Omental fat pad (tissue), 4 donors: ENCODE measurements around the gene CDK17. TPM values are rescaled to one million over a fixed set of nuclear protein-coding genes. Genes with fewer than 3 reads are reported as not detected.
"Not testable (repeated sequence)": the region's sequence is repeated elsewhere in the genome, so short reads cannot be mapped to it uniquely, and the experiment has no call there.

ENCODE experiments used
- ATAC-seq: fragments of 150-250 bp; one replicate; pipeline ENCODE4 v1.9.1; 2016; ENCODE audit warnings: mild to moderate bottlenecking, moderate library complexity; ENCODE audit not compliant: low FRiP score
- DNase-seq: peaks from one replicate; pipeline ENCODE4 v3.0.0-alpha.2; 2019; ENCODE audit warnings: low spot score
- CTCF ChIP-seq, 3 donors: fragments of 450-650 bp; IDR thresholded peaks; one replicate each; pipeline ENCODE4 v1.5.1; 2016 to 2017; ENCODE audit warnings: antibody characterized with exemption in 3 of 3, mild to moderate bottlenecking in 3 of 3, moderate library complexity in 2 of 3
- total RNA-seq, 4 donors: library from RNA; depleted of rRNA; stranded (reverse); fragments of >200 nt; gene quantifications; one replicate each; pipeline ENCODE4 v1.1.0, GENCODE V29; 2016

CDK17 gene
- total RNA-seq, 4 donors from 2014 or later: 35.8 to 107 (median 100) TPM

DNA sequence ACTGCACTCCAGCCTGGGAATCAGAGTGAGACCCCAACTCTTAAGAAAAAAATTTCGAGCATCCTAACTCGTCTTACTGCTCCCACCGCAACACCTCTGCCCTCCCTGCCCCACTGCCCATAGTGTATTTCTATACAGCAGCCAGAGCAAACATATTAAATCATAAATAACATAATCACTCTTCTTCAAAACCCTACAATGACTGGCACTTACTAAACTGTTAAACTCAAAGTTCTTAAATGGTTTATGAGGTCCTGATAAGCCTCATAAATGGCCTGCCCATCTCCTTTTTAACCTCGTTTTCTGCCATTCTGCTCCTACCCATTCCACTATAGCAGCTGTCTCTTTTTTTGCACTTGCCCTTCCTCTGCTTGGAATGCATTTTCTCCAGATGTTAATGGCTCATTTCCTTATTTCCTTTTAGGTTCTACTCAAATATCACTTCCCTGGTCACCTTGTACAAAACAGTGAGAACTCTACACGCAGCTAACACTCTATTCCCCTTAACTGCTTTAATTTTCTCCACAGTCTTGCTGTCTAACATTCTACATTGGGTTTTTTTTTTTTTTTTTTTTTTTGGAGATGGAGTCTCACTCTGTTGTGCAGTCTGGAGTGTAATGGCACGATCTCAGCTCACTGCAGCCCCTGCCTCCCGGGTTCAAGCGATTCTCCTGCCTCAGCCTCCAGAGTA, 45.2 kb downstream of the CDK17 start:
- no peak for DNase-seq
- TF ChIP-seq CTCF (IDR thresholded peaks at IDR 0.05): no peak
- ATAC-seq: no peak

GRCh38 chr12:96354326-96354725, 45.9 kb downstream of the CDK17 start:
- DNase-seq (no peak), ATAC-seq (no peak)
- TF ChIP-seq CTCF (IDR thresholded peaks at IDR 0.05): no peak

- no peak for DNase-seq
- TF ChIP-seq CTCF (IDR thresholded peaks at IDR 0.05): no peak
- no peak for ATAC-seq
Observed at GRCh38 chr12:96352161-96352835, 47.9 kb downstream of the CDK17 start.

DNA sequence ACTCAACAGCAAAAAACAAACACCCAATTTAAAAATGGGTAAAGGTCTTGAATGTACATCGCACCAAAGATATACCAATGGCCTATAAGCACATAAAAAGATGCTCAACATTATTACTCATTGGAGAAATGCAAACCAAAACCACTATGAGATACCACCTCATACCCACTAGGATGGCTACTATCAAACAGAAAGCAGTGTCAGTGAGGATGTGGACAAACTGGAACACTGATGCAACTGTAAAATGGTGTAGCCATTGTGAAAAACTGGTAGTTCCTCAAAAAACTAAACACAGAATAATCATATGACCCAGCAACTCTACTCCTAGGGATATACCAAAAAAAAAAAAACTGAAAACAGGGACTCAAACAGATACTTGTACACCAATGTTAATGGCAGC, 49.3 kb downstream of the CDK17 start:
- DNase-seq (no peak), ATAC-seq (no peak)
- TF ChIP-seq CTCF (IDR thresholded peaks at IDR 0.05): no peak

GRCh38 chr12:96347130-96347699, 53.0 kb downstream of the CDK17 start:
- DNase-seq (no peak), ATAC-seq (peak; percentile 32)
- no peak for TF ChIP-seq CTCF (IDR thresholded peaks at IDR 0.05)

DNA sequence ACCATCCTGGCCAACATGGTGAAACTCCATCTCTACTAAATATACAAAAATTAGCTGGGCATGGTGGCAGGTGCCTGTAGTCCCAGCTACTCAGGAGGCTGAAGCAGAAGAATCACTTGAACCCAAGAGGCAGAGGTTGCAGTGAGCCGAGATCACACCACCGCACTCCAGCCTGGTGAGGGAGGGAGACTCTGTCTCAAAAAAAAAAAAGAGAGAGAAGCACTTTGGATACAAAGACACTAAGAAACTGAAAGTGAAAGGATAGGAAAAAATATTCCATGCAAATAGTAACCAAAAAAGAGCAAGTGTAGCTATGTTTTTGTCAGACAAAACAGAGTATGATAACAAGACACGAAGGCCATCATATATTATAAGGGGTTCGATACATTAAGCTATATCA, 53.5 kb downstream of the CDK17 start:
- not testable (repeated sequence) for DNase-seq, ATAC-seq

DNA sequence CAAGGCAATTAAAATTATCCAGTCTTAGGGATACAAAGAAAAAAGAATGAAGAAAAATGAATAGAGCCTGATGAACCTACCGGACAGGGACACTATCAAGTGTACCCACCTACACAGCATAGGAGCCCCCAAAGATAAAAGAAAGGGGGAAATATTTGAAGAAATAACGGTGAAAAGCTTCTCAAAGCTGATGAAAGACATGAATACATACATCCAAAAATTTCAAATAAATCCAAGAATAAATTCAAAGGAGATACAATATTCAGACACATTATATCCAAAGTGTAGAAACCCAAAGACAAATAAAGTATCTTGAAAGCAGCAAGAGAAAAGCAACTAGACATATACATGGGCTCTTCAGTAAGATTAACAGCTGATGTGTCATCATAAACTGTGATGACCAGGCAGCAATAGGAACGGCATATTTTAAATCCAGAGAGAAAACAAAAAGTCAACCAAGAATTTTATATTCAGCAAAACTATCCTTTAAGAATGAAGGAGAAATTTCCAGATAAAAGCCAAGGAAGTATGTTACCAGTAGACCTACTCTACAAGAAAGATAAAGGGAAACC, 56.0 kb downstream of the CDK17 start:
- ATAC-seq (no peak), DNase-seq (no peak)
- no peak for TF ChIP-seq CTCF (IDR thresholded peaks at IDR 0.05)
